ENCODE results near the gene FAM186B. TPM values are rescaled to one million over a fixed set of nuclear protein-coding genes. Genes with fewer than 3 reads are reported as not detected.

FAM186B gene
- total and polyA plus RNA-seq, 7 experiments from 2014 or later = 0.13 to 1.1 (median 0.31) TPM

GRCh38 chr12:49547090-49547690 lies 58.2 kb downstream of the FAM186B start:
- Histone ChIP-seq H3K36me3 (ENCODE audit: control insufficient read depth in 2 of 3, insufficient read depth in 3 of 3, low read length in 3 of 3) (no peaks in the 10 kb centered on the region), H3K4me3 (ENCODE audit: low read length) (no peak overlapping the region), H3K27ac (ENCODE audit: low read depth, low read length) (no peak overlapping the region), H3K27me3 (ENCODE audit: control insufficient read depth in 2 of 2, insufficient read depth in 2 of 2, low read length in 2 of 2) (no peaks in the 10 kb centered on the region), H3K9me3 (ENCODE audit: control insufficient read depth in 2 of 3, low read length in 3 of 3) (no peaks in the 10 kb centered on the region), H3K4me1 (ENCODE audit: control insufficient read depth in 2 of 2, insufficient read depth in 2 of 2, low read length in 2 of 2) (peaks cover 0 to 11% of the 10 kb centered on the region in 2 donors)
- H3K36me3 Mint-ChIP-seq = no peaks in the 10 kb centered on the region
- CTCF ChIA-PET = interaction anchor here (0.7 kb wide), 1 partner anchor 163 kb away, joined by 3 read pairs; no protein-coding TSS in a partner anchor
- H3K4me3 Mint-ChIP-seq = peak overlapping the region in 2 of 10 donors; percentile 37 to 85
- POLR2A ChIA-PET = interaction anchor here (0.7 kb wide), 1 partner anchor 15 kb away, joined by 3 read pairs; no protein-coding TSS in a partner anchor
- intact Hi-C loops (cut with micrococcal nuclease) = no loop called here
- H3K9me3 Mint-ChIP-seq = peaks cover 0 to 2% (median 0%) of the 10 kb centered on the region in 11 donors
- H3K27me3 Mint-ChIP-seq = peaks cover 0 to 46% (median 5%) of the 10 kb centered on the region in 5 donors
- peak overlapping the region in 1 of 9 donors; percentile 65 for H3K27ac Mint-ChIP-seq
- H3K4me1 Mint-ChIP-seq = peaks cover 6 to 25% (median 18%) of the 10 kb centered on the region in 7 donors
- no peak for ATAC-seq
- DNase-seq = no peak

- H3K4me3 ChIP-seq (ENCODE audit: low read length) = no peak overlapping the region
- peaks cover 0 to 49% (median 5%) of the 10 kb centered on the region in 5 donors for H3K27me3 Mint-ChIP-seq
- intact Hi-C loops (cut with micrococcal nuclease) = no loop called here
- H3K27ac ChIP-seq (ENCODE audit: low read depth, low read length) = no peak overlapping the region
- H3K36me3 Mint-ChIP-seq = no peaks in the 10 kb centered on the region
- H3K4me3 Mint-ChIP-seq = no peak overlapping the region
- H3K36me3 ChIP-seq (ENCODE audit: control insufficient read depth in 2 of 3, insufficient read depth in 3 of 3, low read length in 3 of 3) = no peaks in the 10 kb centered on the region
- peaks cover 0 to 11% of the 10 kb centered on the region in 2 donors for H3K4me1 ChIP-seq (ENCODE audit: control insufficient read depth in 2 of 2, insufficient read depth in 2 of 2, low read length in 2 of 2)
- H3K4me1 Mint-ChIP-seq = peaks cover 7 to 29% (median 19%) of the 10 kb centered on the region in 7 donors
- H3K9me3 Mint-ChIP-seq = peaks cover 0 to 2% (median 0%) of the 10 kb centered on the region in 11 donors
- H3K9me3 ChIP-seq (ENCODE audit: control insufficient read depth in 2 of 3, low read length in 3 of 3) = no peaks in the 10 kb centered on the region
- DNase-seq (no peak), ATAC-seq (no peak)
- no peaks in the 10 kb centered on the region for H3K27me3 ChIP-seq (ENCODE audit: control insufficient read depth in 2 of 2, insufficient read depth in 2 of 2, low read length in 2 of 2)
- ChIA-PET CTCF (interaction anchor here (0.6 kb wide), 1 partner anchor 69 kb away, joined by 7 read pairs; no protein-coding TSS in a partner anchor), POLR2A (interaction anchor here (0.6 kb wide), 1 partner anchor 151 kb away, joined by 4 read pairs; no protein-coding TSS in a partner anchor)
- H3K27ac Mint-ChIP-seq = no peak overlapping the region
Observed at GRCh38 chr12:49546481-49546880, 59.0 kb downstream of the FAM186B start.

GRCh38 chr12:49545815-49546214 lies 59.6 kb downstream of the FAM186B start:
- CTCF ChIA-PET = interaction anchor here (0.6 to 0.7 kb wide), 2 partner anchors 69 to 196 kb away, joined by 3 to 7 read pairs; partner anchors contain the start of gene TMBIM6
- Histone ChIP-seq H3K27ac (ENCODE audit: low read depth, low read length) (no peak overlapping the region), H3K36me3 (ENCODE audit: control insufficient read depth in 2 of 3, insufficient read depth in 3 of 3, low read length in 3 of 3) (no peaks in the 10 kb centered on the region), H3K27me3 (ENCODE audit: control insufficient read depth in 2 of 2, insufficient read depth in 2 of 2, low read length in 2 of 2) (no peaks in the 10 kb centered on the region), H3K4me1 (ENCODE audit: control insufficient read depth in 2 of 2, insufficient read depth in 2 of 2, low read length in 2 of 2) (peaks cover 0 to 11% of the 10 kb centered on the region in 2 donors), H3K4me3 (ENCODE audit: low read length) (no peak overlapping the region), H3K9me3 (ENCODE audit: control insufficient read depth in 2 of 3, low read length in 3 of 3) (no peaks in the 10 kb centered on the region)
- Mint-ChIP-seq H3K27me3 (peaks cover 0 to 53% (median 5%) of the 10 kb centered on the region in 5 donors), H3K27ac (no peak overlapping the region), H3K4me3 (no peak overlapping the region), H3K4me1 (peaks cover 10 to 33% (median 20%) of the 10 kb centered on the region in 7 donors), H3K36me3 (no peaks in the 10 kb centered on the region), H3K9me3 (peaks cover 0 to 2% (median 0%) of the 10 kb centered on the region in 11 donors)
- ATAC-seq (no peak), DNase-seq (no peak)
- intact Hi-C loops (cut with micrococcal nuclease) = no loop called here
- POLR2A ChIA-PET = interaction anchor here (0.5 kb wide), 1 partner anchor 178 kb away, joined by 3 read pairs; no protein-coding TSS in a partner anchor

- ATAC-seq = no peak
- peak overlapping the region in 1 of 9 donors; percentile 28 for H3K27ac Mint-ChIP-seq
- CTCF ChIA-PET = no interaction called here
Observed at GRCh38 chr12:49543914-49544815, 61.3 kb downstream of the FAM186B start.

GRCh38 chr12:49543221-49543913 lies 62.1 kb downstream of the FAM186B start:
- H3K4me3 ChIP-seq (ENCODE audit: low read length) = no peak overlapping the region
- H3K9me3 Mint-ChIP-seq = peaks cover 0 to 2% (median 0%) of the 10 kb centered on the region in 11 donors
- ATAC-seq (no peak), DNase-seq (no peak)
- H3K4me1 Mint-ChIP-seq = peaks cover 20 to 41% (median 26%) of the 10 kb centered on the region in 7 donors
- no peaks in the 10 kb centered on the region for H3K9me3 ChIP-seq (ENCODE audit: control insufficient read depth in 2 of 3, low read length in 3 of 3)
- H3K4me1 ChIP-seq (ENCODE audit: control insufficient read depth in 2 of 2, insufficient read depth in 2 of 2, low read length in 2 of 2) = peaks cover 10 to 12% of the 10 kb centered on the region in 2 donors
- no peaks in the 10 kb centered on the region for H3K36me3 Mint-ChIP-seq
- peaks cover 0 to 53% (median 5%) of the 10 kb centered on the region in 5 donors for H3K27me3 Mint-ChIP-seq
- H3K36me3 ChIP-seq (ENCODE audit: control insufficient read depth in 2 of 3, insufficient read depth in 3 of 3, low read length in 3 of 3) = no peaks in the 10 kb centered on the region
- intact Hi-C loops (cut with micrococcal nuclease) = no loop called here
- ChIA-PET CTCF (no interaction called here), POLR2A (no interaction called here)
- peak overlapping the region in 3 of 10 donors; percentile 1 to 46 (median 9) for H3K4me3 Mint-ChIP-seq
- H3K27ac Mint-ChIP-seq = peak overlapping the region in 3 of 9 donors; percentile 7 to 55 (median 46)
- H3K27ac ChIP-seq (ENCODE audit: low read depth, low read length) = no peak overlapping the region
- H3K27me3 ChIP-seq (ENCODE audit: control insufficient read depth in 2 of 2, insufficient read depth in 2 of 2, low read length in 2 of 2) = no peaks in the 10 kb centered on the region

More at GRCh38 chr12:49543914-49544815, 61.3 kb downstream of the FAM186B start:
- no peak for DNase-seq
- no peaks in the 10 kb centered on the region for H3K36me3 Mint-ChIP-seq
- POLR2A ChIA-PET = interaction anchor here (0.6 kb wide), 1 partner anchor 499 kb away, joined by 4 read pairs; no protein-coding TSS in a partner anchor
- H3K4me1 Mint-ChIP-seq = peaks cover 20 to 41% (median 28%) of the 10 kb centered on the region in 7 donors
- intact Hi-C loops (cut with micrococcal nuclease) = no loop called here
- Histone ChIP-seq H3K4me3 (ENCODE audit: low read length) (no peak overlapping the region), H3K27me3 (ENCODE audit: control insufficient read depth in 2 of 2, insufficient read depth in 2 of 2, low read length in 2 of 2) (no peaks in the 10 kb centered on the region), H3K9me3 (ENCODE audit: control insufficient read depth in 2 of 3, low read length in 3 of 3) (no peaks in the 10 kb centered on the region), H3K36me3 (ENCODE audit: control insufficient read depth in 2 of 3, insufficient read depth in 3 of 3, low read length in 3 of 3) (no peaks in the 10 kb centered on the region), H3K4me1 (ENCODE audit: control insufficient read depth in 2 of 2, insufficient read depth in 2 of 2, low read length in 2 of 2) (peaks cover 10 to 17% of the 10 kb centered on the region in 2 donors), H3K27ac (ENCODE audit: low read depth, low read length) (no peak overlapping the region)
- no peak overlapping the region for H3K4me3 Mint-ChIP-seq
- peaks cover 0 to 58% (median 5%) of the 10 kb centered on the region in 5 donors for H3K27me3 Mint-ChIP-seq
- H3K9me3 Mint-ChIP-seq = peaks cover 0 to 2% (median 0%) of the 10 kb centered on the region in 11 donors

- H3K27ac Mint-ChIP-seq = peak overlapping the region in 3 of 9 donors; percentile 7 to 46 (median 8)
Observed at GRCh38 chr12:49542592-49543160, 62.8 kb downstream of the FAM186B start.

More at GRCh38 chr12:49542592-49543160, 62.8 kb downstream of the FAM186B start:
- H3K4me1 ChIP-seq (ENCODE audit: control insufficient read depth in 2 of 2, insufficient read depth in 2 of 2, low read length in 2 of 2) = peaks cover 10 to 11% of the 10 kb centered on the region in 2 donors
- no peak for ATAC-seq
- H3K4me3 ChIP-seq (ENCODE audit: low read length) = no peak overlapping the region
- H3K27me3 ChIP-seq (ENCODE audit: control insufficient read depth in 2 of 2, insufficient read depth in 2 of 2, low read length in 2 of 2) = no peaks in the 10 kb centered on the region
- CTCF ChIA-PET = no interaction called here
- POLR2A ChIA-PET = no interaction called here
- no peaks in the 10 kb centered on the region for H3K9me3 ChIP-seq (ENCODE audit: control insufficient read depth in 2 of 3, low read length in 3 of 3)
- DNase-seq = no peak
- peaks cover 0 to 55% (median 0%) of the 10 kb centered on the region in 5 donors for H3K27me3 Mint-ChIP-seq
- H3K36me3 Mint-ChIP-seq = no peaks in the 10 kb centered on the region
- H3K27ac ChIP-seq (ENCODE audit: low read depth, low read length) = no peak overlapping the region
- peak overlapping the region in 4 of 10 donors; percentile 1 to 68 (median 28) for H3K4me3 Mint-ChIP-seq
- intact Hi-C loops (cut with micrococcal nuclease) = no loop called here
- no peaks in the 10 kb centered on the region for H3K36me3 ChIP-seq (ENCODE audit: control insufficient read depth in 2 of 3, insufficient read depth in 3 of 3, low read length in 3 of 3)
- peaks cover 0 to 2% (median 0%) of the 10 kb centered on the region in 11 donors for H3K9me3 Mint-ChIP-seq
- peaks cover 16 to 42% (median 24%) of the 10 kb centered on the region in 7 donors for H3K4me1 Mint-ChIP-seq

All from naive thymus-derived CD4-positive, alpha-beta T cell (primary cell).